Liver (tissue), 6 donors: ENCODE results near the gene ATG5. TPM values are rescaled to one million over a fixed set of nuclear protein-coding genes. Genes with fewer than 3 reads are reported as not detected.

Experiments
- CTCF ChIP-seq: fragments of 150-350 bp; IDR thresholded peaks from 2 replicates; pipeline ENCODE4 v1.5.1; 2017; ENCODE audit warnings: improper control_type of control experiment, low read depth, low read length; ENCODE audit not compliant: missing input control
- FOXA2 ChIP-seq: IDR thresholded peaks from 2 replicates; pipeline ENCODE4 v1.6.1; 2016; ENCODE audit warnings: antibody characterized with exemption
- JUND ChIP-seq, 2 donors: IDR thresholded peaks; 2 replicates each; pipeline ENCODE4 v1.6.1; 2016; ENCODE audit warnings: antibody characterized with exemption in 2 of 2
- NR2F2 ChIP-seq: IDR thresholded peaks from 2 replicates; pipeline ENCODE4 v1.6.1; 2016; ENCODE audit warnings: antibody characterized with exemption
- ZBTB33 ChIP-seq: IDR thresholded peaks from 2 replicates; pipeline ENCODE4 v1.6.1; 2016; ENCODE audit warnings: antibody characterized with exemption
- polyA plus RNA-seq, 2 donors: library from polyadenylated mRNA; stranded (reverse) in 1 of 2; unstranded in 1 of 2; fragments of 200-250 nt in 1 of 2; fragments of >200 nt in 1 of 2; fragmentation: Nextera tagmentation in 1 of 2; extraction: Ambion mirVana in 1 of 2; gene quantifications; one replicate each; pipeline versions ENCODE4 v1.2.1 to v1.2.3, GENCODE V29; 2013 to 2015
- small RNA-seq: library from RNA; depleted of rRNA; stranded (forward); fragments of <200 nt; gene quantifications from one replicate; pipeline ENCODE3, GENCODE V24; 2014
- total RNA-seq, 2 donors: library from RNA; depleted of rRNA; stranded (reverse); fragments of >200 nt; gene quantifications; one replicate each; pipeline ENCODE4 v1.2.3, GENCODE V29; 2014
- donor health status: healthy.
- donor health status: healthy.
- donor health status: healthy.

ATG5 gene
- total and polyA plus RNA-seq, 4 donors: 10.0 to 25.7 (median 19.7) TPM

GRCh38 chr6:106134906-106135634 lies 190.5 kb downstream of the ATG5 start (continued):
- TF ChIP-seq ZBTB33 (no peak), FOXA2 (no peak), JUND (IDR thresholded peaks at IDR 0.05) (no peak), CTCF (no peak), NR2F2 (no peak)

Small RNAs within 50 kb of the gene (small RNA-seq; reads per million reads assigned to genes)
- not detected for gene RF00015
- gene RN7SL47P: not detected
- not detected for gene RNU6-344P

Other genes with a start within 250 kb of the ATG5 start
- gene PRDM1, start 239.4 kb downstream of the ATG5 start, total RNA-seq: under 1 TPM; 0.37 to 0.84 TPM
- gene PRDM1, start 239.4 kb downstream of the ATG5 start, polyA plus RNA-seq: 1 to 10 TPM in 1 of 2 donors, under 1 TPM in 1; 0.47 to 2.8 TPM
- gene CRYBG1, start 35.0 kb upstream of the ATG5 start, total RNA-seq: 1 to 10 TPM; 4.5 to 8.7 TPM
- 1 to 10 TPM; 2.3 to 3.4 TPM for gene CRYBG1, start 35.0 kb upstream of the ATG5 start, polyA plus RNA-seq